ENCODE results near the gene NDEL1. TPM values are rescaled to one million over a fixed set of nuclear protein-coding genes. Genes with fewer than 3 reads are reported as not detected.

NDEL1 gene
- total and polyA plus RNA-seq, 4 donors: 15.3 to 52.3 (median 35.4) TPM

DNA sequence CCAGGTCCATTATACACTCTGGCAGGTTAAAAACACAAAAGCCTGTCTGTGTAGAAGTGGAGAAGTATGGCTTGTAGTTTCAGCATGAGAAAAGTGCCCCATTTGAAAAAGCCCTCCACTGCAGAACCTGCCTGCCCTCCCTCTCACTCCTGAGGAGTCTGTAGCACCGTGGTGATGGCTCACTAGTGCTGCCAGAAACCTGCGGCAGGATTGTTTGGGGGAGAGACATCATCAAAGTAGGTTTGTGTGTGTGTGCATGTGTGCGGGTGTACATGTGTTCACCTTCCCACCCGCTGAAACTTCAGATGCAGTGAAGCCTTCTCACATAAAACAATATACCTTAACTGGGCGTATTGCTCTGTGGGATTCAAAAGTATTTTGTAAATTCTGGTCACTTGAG is 26.9 kb downstream of the NDEL1 start:
- no peak for TF ChIP-seq NR2F2 (IDR thresholded peaks at IDR 0.05)
- TF ChIP-seq HNF4A (conservative IDR thresholded peaks at IDR 0.05): no peak
- TF ChIP-seq, protein P1, sequence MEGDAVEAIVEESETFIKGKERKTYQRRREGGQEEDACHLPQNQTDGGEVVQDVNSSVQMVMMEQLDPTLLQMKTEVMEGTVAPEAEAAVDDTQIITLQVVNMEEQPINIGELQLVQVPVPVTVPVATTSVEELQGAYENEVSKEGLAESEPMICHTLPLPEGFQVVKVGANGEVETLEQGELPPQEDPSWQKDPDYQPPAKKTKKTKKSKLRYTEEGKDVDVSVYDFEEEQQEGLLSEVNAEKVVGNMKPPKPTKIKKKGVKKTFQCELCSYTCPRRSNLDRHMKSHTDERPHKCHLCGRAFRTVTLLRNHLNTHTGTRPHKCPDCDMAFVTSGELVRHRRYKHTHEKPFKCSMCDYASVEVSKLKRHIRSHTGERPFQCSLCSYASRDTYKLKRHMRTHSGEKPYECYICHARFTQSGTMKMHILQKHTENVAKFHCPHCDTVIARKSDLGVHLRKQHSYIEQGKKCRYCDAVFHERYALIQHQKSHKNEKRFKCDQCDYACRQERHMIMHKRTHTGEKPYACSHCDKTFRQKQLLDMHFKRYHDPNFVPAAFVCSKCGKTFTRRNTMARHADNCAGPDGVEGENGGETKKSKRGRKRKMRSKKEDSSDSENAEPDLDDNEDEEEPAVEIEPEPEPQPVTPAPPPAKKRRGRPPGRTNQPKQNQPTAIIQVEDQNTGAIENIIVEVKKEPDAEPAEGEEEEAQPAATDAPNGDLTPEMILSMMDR (IDR thresholded peaks at IDR 0.05; ENCODE audit: low read depth, low read length, missing input control): no peak
- no peak for TF ChIP-seq YY1 (IDR thresholded peaks at IDR 0.05)
- TF ChIP-seq, protein P2, sequence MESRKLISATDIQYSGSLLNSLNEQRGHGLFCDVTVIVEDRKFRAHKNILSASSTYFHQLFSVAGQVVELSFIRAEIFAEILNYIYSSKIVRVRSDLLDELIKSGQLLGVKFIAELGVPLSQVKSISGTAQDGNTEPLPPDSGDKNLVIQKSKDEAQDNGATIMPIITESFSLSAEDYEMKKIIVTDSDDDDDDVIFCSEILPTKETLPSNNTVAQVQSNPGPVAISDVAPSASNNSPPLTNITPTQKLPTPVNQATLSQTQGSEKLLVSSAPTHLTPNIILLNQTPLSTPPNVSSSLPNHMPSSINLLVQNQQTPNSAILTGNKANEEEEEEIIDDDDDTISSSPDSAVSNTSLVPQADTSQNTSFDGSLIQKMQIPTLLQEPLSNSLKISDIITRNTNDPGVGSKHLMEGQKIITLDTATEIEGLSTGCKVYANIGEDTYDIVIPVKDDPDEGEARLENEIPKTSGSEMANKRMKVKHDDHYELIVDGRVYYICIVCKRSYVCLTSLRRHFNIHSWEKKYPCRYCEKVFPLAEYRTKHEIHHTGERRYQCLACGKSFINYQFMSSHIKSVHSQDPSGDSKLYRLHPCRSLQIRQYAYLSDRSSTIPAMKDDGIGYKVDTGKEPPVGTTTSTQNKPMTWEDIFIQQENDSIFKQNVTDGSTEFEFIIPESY (IDR thresholded peaks at IDR 0.05): no peak
- no peak for TF ChIP-seq FOXA1 (IDR thresholded peaks at IDR 0.05)
- Histone ChIP-seq H3K4me1 (ENCODE audit: control insufficient read depth in 4 of 4, insufficient read depth in 4 of 4, low read length in 3 of 4) (peaks cover 0 to 17% (median 8%) of the 10 kb centered on the region in 4 donors), H3K27me3 (ENCODE audit: control insufficient read depth in 4 of 4, insufficient read depth in 4 of 4, low read length in 3 of 4) (no peaks in the 10 kb centered on the region), H3K9ac (ENCODE audit: low read depth in 1 of 2, low read length in 2 of 2) (no peak overlapping the region), H3K27ac (ENCODE audit: low read depth in 1 of 2, low read length in 2 of 2) (no peak overlapping the region), H3K4me3 (ENCODE audit: low read depth in 1 of 3, low read length in 3 of 3) (no peak overlapping the region), H3K36me3 (ENCODE audit: control insufficient read depth in 4 of 4, insufficient read depth in 3 of 4, low read depth in 1 of 4, low read length in 3 of 4) (peaks cover 9 to 60% (median 51%) of the 10 kb centered on the region in 4 donors), H3K9me3 (ENCODE audit: control insufficient read depth in 4 of 4, low read length in 3 of 4) (no peaks in the 10 kb centered on the region)
- WGBS: 75% methylated on average over 5 of the region's 5 CpGs
- DNase-seq (ENCODE audit: low spot score): no peak

DNA sequence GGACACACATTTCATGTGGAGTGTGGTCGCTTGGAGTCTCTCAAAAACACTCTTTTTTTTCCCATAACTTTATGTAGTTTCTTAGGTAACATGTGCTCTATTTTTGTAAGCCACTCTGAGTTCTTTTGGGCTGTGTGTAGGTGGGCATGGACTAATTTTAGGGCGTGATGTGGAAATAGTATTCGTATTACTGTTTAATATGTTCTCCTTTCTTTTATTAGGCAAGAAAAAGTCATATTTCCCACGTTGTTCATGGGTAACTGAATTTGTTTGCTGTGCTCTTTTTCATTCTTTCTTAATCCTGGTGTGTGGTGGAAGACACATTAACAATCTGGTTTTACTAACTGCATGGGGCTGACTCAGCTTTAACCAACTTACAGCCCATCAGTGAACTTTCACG is 27.4 kb downstream of the NDEL1 start:
- Histone ChIP-seq H3K27me3 (ENCODE audit: control insufficient read depth in 4 of 4, insufficient read depth in 4 of 4, low read length in 3 of 4) (no peaks in the 10 kb centered on the region), H3K4me1 (ENCODE audit: control insufficient read depth in 4 of 4, insufficient read depth in 4 of 4, low read length in 3 of 4) (peaks cover 0 to 14% (median 8%) of the 10 kb centered on the region in 4 donors), H3K9me3 (ENCODE audit: control insufficient read depth in 4 of 4, low read length in 3 of 4) (no peaks in the 10 kb centered on the region), H3K27ac (ENCODE audit: low read depth in 1 of 2, low read length in 2 of 2) (no peak overlapping the region), H3K9ac (ENCODE audit: low read depth in 1 of 2, low read length in 2 of 2) (no peak overlapping the region), H3K36me3 (ENCODE audit: control insufficient read depth in 4 of 4, insufficient read depth in 3 of 4, low read depth in 1 of 4, low read length in 3 of 4) (peaks cover 7 to 65% (median 51%) of the 10 kb centered on the region in 4 donors), H3K4me3 (ENCODE audit: low read depth in 1 of 3, low read length in 3 of 3) (no peak overlapping the region)
- TF ChIP-seq, protein P3, sequence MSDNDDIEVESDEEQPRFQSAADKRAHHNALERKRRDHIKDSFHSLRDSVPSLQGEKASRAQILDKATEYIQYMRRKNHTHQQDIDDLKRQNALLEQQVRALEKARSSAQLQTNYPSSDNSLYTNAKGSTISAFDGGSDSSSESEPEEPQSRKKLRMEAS (IDR thresholded peaks at IDR 0.05): no peak
- TF ChIP-seq EGR1 (IDR thresholded peaks at IDR 0.05; ENCODE audit: low read depth in 2 of 2) (no peak), SP1 (IDR thresholded peaks at IDR 0.05) (no peak), JUND (IDR thresholded peaks at IDR 0.05) (no peak), HNF4G (IDR thresholded peaks at IDR 0.05) (no peak), TAF1 (conservative IDR thresholded peaks at IDR 0.05) (no peak), YY1 (IDR thresholded peaks at IDR 0.05) (no peak), HNF4A (conservative IDR thresholded peaks at IDR 0.05) (no peak), NR2F2 (IDR thresholded peaks at IDR 0.05) (no peak), FOXA1 (IDR thresholded peaks at IDR 0.05) (no peak), RAD21 (IDR thresholded peaks at IDR 0.05) (no peak), FOXA2 (IDR thresholded peaks at IDR 0.05) (no peak), RXRA (IDR thresholded peaks at IDR 0.05) (no peak), GABPA (IDR thresholded peaks at IDR 0.05 in 1 of 2, conservative IDR thresholded peaks at IDR 0.05 in 1 of 2) (no peak)
- TF ChIP-seq, protein P4, sequence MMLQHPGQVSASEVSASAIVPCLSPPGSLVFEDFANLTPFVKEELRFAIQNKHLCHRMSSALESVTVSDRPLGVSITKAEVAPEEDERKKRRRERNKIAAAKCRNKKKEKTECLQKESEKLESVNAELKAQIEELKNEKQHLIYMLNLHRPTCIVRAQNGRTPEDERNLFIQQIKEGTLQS (IDR thresholded peaks at IDR 0.05): no peak
- TF ChIP-seq, protein P1 (IDR thresholded peaks at IDR 0.05; ENCODE audit: low read depth, low read length, missing input control): no peak
- TF ChIP-seq, protein P2 (IDR thresholded peaks at IDR 0.05): no peak
- TF ChIP-seq, protein P5, sequence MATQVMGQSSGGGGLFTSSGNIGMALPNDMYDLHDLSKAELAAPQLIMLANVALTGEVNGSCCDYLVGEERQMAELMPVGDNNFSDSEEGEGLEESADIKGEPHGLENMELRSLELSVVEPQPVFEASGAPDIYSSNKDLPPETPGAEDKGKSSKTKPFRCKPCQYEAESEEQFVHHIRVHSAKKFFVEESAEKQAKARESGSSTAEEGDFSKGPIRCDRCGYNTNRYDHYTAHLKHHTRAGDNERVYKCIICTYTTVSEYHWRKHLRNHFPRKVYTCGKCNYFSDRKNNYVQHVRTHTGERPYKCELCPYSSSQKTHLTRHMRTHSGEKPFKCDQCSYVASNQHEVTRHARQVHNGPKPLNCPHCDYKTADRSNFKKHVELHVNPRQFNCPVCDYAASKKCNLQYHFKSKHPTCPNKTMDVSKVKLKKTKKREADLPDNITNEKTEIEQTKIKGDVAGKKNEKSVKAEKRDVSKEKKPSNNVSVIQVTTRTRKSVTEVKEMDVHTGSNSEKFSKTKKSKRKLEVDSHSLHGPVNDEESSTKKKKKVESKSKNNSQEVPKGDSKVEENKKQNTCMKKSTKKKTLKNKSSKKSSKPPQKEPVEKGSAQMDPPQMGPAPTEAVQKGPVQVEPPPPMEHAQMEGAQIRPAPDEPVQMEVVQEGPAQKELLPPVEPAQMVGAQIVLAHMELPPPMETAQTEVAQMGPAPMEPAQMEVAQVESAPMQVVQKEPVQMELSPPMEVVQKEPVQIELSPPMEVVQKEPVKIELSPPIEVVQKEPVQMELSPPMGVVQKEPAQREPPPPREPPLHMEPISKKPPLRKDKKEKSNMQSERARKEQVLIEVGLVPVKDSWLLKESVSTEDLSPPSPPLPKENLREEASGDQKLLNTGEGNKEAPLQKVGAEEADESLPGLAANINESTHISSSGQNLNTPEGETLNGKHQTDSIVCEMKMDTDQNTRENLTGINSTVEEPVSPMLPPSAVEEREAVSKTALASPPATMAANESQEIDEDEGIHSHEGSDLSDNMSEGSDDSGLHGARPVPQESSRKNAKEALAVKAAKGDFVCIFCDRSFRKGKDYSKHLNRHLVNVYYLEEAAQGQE (IDR thresholded peaks at IDR 0.05): no peak
- WGBS: 76% methylated on average over 5 of the region's 5 CpGs
- no peak for DNase-seq (ENCODE audit: low spot score)
